Neuron (in vitro differentiated cells): ENCODE measurements around the gene OR2T10.
"Not testable (repeated sequence)": the region's sequence is repeated elsewhere in the genome, so short reads cannot be mapped to it uniquely, and the experiment has no call there.

Experiments
- H2AFZ ChIP-seq: one replicate; pipeline ENCODE4 v1.6.1; 2013; ENCODE audit warnings: low read depth, mild to moderate bottlenecking, inconsistent platforms, low read length, moderate library complexity
- H3K27me3 ChIP-seq: one replicate; pipeline ENCODE4 v1.6.1; 2013; ENCODE audit warnings: low read length; ENCODE audit not compliant: insufficient read depth
- H3K36me3 ChIP-seq: one replicate; pipeline ENCODE4 v1.6.1; 2013; ENCODE audit warnings: low read length; ENCODE audit not compliant: insufficient read depth
- H3K4me1 ChIP-seq: one replicate; pipeline ENCODE4 v1.6.1; 2013; ENCODE audit warnings: low read length; ENCODE audit not compliant: insufficient read depth
- H3K4me3 ChIP-seq: 2 replicates; pipeline ENCODE4 v1.5.1; 2013; ENCODE audit warnings: mild to moderate bottlenecking, low read length, moderate library complexity
- H3K9me3 ChIP-seq: one replicate; pipeline ENCODE4 v1.6.1; 2013; ENCODE audit warnings: low read length

The OR2T10 gene

GRCh38 chr1:248597589-248597988 lies at the start of gene OR2T10:
Gene OR2T10, minus strand, starts transcription at chr1:248597700. Its CDS starts 3,932 bp downstream, at chr1:248593768.
- Histone ChIP-seq H3K4me3 (no peak within 1 kb of the TSS), H3K27me3 (no peaks in the 10 kb centered on the region), H3K36me3 (no peaks in the 10 kb centered on the region), H3K4me1 (no peaks in the 10 kb centered on the region), H2AFZ (no peak within 1 kb of the TSS), H3K9me3 (no peaks in the 10 kb centered on the region)

- H3K4me3 ChIP-seq, H2AFZ ChIP-seq, H3K4me1 ChIP-seq, H3K27me3 ChIP-seq, H3K36me3 ChIP-seq, H3K9me3 ChIP-seq: not testable (repeated sequence)
Observed at GRCh38 chr1:248645178-248645577, 47.7 kb upstream of the OR2T10 start, which contains the start of gene OR2T35. Gene OR2T35, minus strand, starts transcription at chr1:248645278. Its CDS starts 6,020 bp downstream, at chr1:248639258.

- not testable (repeated sequence) for H3K27me3 ChIP-seq, H3K4me3 ChIP-seq, H3K9me3 ChIP-seq, H2AFZ ChIP-seq, H3K36me3 ChIP-seq, H3K4me1 ChIP-seq
Observed at GRCh38 chr1:248642971-248643651, 45.6 kb upstream of the OR2T10 start.

- H2AFZ ChIP-seq, result not testable (repeated sequence)
Observed at GRCh38 chr1:248641583-248641982, 44.1 kb upstream of the OR2T10 start.

GRCh38 chr1:248640906-248641305 lies 43.4 kb upstream of the OR2T10 start:
- H3K36me3 ChIP-seq, H3K4me1 ChIP-seq, H3K9me3 ChIP-seq, H3K27me3 ChIP-seq, H3K4me3 ChIP-seq, H2AFZ ChIP-seq: not testable (repeated sequence)

More at GRCh38 chr1:248641583-248641982, 44.1 kb upstream of the OR2T10 start:
- not testable (repeated sequence) for H3K4me3 ChIP-seq, H3K4me1 ChIP-seq, H3K27me3 ChIP-seq, H3K36me3 ChIP-seq, H3K9me3 ChIP-seq

- H3K4me1 ChIP-seq, H3K9me3 ChIP-seq, H3K36me3 ChIP-seq, H3K4me3 ChIP-seq, H2AFZ ChIP-seq, H3K27me3 ChIP-seq: not testable (repeated sequence)
Observed at GRCh38 chr1:248639652-248640051, 42.2 kb upstream of the OR2T10 start.

- not testable (repeated sequence) for H2AFZ ChIP-seq, H3K4me1 ChIP-seq, H3K4me3 ChIP-seq, H3K9me3 ChIP-seq, H3K27me3 ChIP-seq, H3K36me3 ChIP-seq
Observed at GRCh38 chr1:248636612-248637011, 39.1 kb upstream of the OR2T10 start.

- H3K36me3 ChIP-seq, H3K9me3 ChIP-seq, H3K4me1 ChIP-seq, H3K4me3 ChIP-seq, H2AFZ ChIP-seq, H3K27me3 ChIP-seq: not testable (repeated sequence)
Observed at GRCh38 chr1:248634991-248635390, 37.5 kb upstream of the OR2T10 start, which contains the start of gene OR2T11. Gene OR2T11, minus strand, starts transcription at chr1:248635091. Its CDS starts 7,963 bp downstream, at chr1:248627128.

GRCh38 chr1:248631354-248632008 lies 34.0 kb upstream of the OR2T10 start:
- no peak overlapping the region for H2AFZ ChIP-seq
- no peak overlapping the region for H3K4me3 ChIP-seq
- H3K36me3 ChIP-seq, result no peaks in the 10 kb centered on the region
- no peaks in the 10 kb centered on the region for H3K4me1 ChIP-seq
- H3K9me3 ChIP-seq, result no peaks in the 10 kb centered on the region
- peaks cover 3% of the 10 kb centered on the region for H3K27me3 ChIP-seq

- Histone ChIP-seq H2AFZ (no peak overlapping the region), H3K4me1 (no peaks in the 10 kb centered on the region), H3K9me3 (no peaks in the 10 kb centered on the region), H3K36me3 (no peaks in the 10 kb centered on the region), H3K4me3 (no peak overlapping the region), H3K27me3 (peaks cover 3% of the 10 kb centered on the region)
Observed at GRCh38 chr1:248630551-248630950, 33.1 kb upstream of the OR2T10 start.

GRCh38 chr1:248627971-248628844 lies 30.7 kb upstream of the OR2T10 start:
- Histone ChIP-seq H3K36me3 (no peaks in the 10 kb centered on the region), H2AFZ (no peak overlapping the region), H3K27me3 (peaks cover 6% of the 10 kb centered on the region), H3K9me3 (no peaks in the 10 kb centered on the region), H3K4me3 (no peak overlapping the region), H3K4me1 (no peaks in the 10 kb centered on the region)

GRCh38 chr1:248625971-248626370 lies 28.5 kb upstream of the OR2T10 start:
- no peaks in the 10 kb centered on the region for H3K36me3 ChIP-seq
- no peak overlapping the region for H2AFZ ChIP-seq
- no peaks in the 10 kb centered on the region for H3K4me1 ChIP-seq
- H3K4me3 ChIP-seq, result no peak overlapping the region
- H3K9me3 ChIP-seq, result no peaks in the 10 kb centered on the region
- peaks cover 6% of the 10 kb centered on the region for H3K27me3 ChIP-seq

- Histone ChIP-seq H3K4me3 (no peak overlapping the region), H3K27me3 (peaks cover 6% of the 10 kb centered on the region), H3K9me3 (no peaks in the 10 kb centered on the region), H3K36me3 (no peaks in the 10 kb centered on the region), H3K4me1 (no peaks in the 10 kb centered on the region), H2AFZ (no peak overlapping the region)
Observed at GRCh38 chr1:248625166-248625565, 27.7 kb upstream of the OR2T10 start.
